T-helper 1 cell (primary cell): ENCODE measurements around the gene CD34.

Experiments used
- DNase-seq, 5 donors: peaks; one replicate each; pipeline ENCODE4 v3.0.0-alpha.2; 2012 to 2020

The CD34 gene

DNA sequence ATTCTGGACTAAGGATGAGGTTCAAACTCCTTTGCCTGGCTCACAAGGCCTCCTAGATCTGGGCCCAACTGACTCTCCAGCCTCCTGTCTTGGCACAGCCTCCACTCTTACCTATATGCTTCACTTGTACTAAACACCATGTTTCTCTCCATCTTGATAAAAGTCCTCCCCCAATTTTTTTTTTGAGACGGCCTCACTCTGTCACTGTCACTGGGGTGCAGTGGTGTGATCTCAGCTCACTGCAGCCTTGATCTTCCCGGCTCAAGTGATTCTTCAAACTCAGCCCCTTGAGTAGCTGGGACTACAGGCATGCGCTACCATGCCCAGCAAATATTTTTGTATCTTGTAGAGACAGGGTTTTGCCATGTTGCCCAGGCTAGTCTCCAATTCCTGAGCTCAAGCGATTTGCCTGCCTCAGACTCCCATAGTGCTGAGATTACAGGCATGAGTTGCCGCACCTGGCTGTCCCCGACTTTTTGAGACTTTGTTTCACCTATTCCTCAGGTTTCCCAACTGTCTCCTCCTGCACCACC is 39.7 kb downstream of the CD34 start:
- DNase-seq = no peak

DNA sequence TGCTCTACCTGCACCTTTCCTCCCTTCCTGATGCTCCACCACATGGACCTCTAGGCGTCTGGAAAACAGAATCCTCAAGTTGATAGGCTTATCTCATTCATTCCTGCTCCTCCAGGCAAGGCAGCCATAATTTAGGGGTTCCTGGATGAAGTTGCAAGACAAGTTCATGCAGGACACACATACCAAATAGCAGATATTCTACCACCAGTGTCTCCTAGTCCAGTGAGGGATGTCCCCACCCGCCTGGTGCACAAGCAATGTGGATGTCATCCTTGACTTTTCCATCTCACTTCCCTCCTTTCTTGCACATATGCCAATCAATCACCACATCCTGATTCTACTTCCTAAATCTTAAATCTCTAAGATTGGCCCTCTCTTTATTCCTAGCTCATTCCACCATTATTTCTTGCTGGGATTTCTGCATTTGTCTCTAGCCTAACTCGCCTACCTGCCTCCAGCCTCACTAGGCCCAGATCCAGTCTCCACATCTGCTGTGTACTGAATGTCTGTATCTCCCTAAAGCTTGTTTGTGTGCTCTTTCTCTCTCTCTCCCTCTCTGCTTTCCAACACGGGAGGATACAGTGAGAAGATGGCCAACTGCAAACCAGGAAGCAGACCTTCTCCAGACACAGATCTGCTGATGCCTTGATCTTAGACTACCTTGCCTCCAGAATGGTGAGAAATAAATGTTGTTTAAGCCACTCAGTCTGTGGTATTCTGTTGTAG is 40.5 kb downstream of the CD34 start:
- no peak for DNase-seq

DNA sequence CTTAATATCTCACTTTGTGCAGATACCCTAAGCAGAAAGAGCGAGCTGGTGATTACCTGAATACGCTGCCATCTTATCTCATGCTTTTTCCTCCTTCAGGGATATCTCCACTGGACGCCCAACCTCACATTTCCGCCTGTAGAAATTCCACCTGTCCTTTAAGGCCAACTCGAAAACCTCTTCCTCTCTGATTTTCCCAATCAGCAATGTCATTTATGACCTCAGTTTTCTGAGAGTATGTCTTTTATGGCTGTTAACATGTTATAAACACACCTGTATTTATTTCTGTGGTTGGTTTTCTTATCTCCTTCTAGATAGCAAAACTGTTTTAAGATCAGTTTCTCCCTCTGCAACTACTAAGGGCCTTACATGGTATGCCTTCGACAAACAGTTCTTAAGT is 41.1 kb downstream of the CD34 start:
- no peak for DNase-seq

DNA sequence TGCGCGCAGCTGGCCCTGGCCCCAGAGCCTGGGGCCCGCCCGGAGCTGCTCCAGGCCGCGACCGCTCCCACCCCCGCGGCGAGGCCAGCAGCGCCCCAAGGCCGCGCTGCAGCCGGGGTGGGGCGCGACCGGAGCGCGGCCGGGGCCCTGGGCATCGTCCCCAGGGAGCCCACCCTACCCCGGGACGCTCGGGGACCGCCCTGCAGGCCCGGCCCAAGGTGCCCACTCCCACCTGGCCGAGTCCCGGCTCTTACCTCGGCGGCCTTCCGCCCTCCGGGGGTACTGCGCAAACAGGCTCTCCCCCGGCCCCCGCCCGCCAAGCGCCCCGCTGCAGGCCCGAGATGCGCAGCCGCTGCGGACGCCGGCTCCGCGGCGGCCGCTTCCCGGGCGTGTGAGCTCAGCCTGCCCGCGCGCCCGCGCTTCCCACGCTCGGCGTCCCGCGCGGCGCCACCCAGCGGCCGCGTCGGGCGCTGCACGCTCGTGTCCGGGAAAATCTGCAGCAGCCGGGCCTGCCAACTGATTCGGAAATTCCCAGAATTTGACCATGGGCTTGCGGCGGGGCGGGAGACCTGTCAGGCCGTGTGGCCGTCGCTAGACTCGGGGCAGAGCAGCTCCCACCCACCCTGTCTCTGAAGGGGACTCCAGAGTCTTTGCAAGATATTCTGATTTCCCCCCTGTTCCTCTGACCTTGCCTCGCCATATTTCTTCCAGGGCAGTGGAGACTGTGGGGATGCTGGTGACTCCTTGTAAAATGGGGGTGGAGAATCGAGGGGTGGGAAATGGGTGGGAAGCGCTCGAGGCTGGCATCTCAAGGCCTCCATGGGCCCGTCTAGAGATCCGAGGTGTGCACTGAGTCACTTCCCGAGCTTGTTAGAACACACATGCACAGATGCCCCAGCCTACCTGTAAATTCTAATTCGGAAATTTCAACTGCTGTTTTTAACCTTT is 41.9 kb downstream of the CD34 start:
- peak; percentile 44 to 73 (median 56) for DNase-seq

DNA sequence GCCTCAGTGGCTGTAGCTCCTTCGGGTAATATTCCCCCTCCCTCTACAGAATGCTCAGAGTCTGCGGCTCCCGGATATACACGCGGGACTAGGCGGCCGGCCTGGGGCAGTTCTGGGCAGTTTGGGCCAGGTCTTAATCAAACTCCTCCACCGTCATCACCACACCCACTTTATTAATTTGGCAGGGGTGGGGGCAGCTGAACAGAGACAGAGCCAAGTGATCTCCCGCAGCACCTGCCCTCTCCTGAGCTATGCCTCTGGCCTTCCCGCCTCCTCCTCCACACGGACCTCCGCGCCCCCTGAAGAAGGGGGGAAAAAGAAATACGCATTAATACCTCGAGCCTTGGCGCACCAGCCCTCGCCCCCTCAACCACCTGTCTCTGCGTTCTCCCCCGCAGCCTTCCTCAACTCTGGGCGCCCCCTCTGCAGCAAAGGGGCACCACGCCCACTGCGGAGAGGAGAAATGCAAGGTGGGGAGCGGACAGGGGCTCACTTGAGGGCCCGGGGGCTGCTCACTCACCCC is 42.6 kb downstream of the CD34 start:
- DNase-seq = peak in 2 of 5 donors; percentile 28 to 29

DNA sequence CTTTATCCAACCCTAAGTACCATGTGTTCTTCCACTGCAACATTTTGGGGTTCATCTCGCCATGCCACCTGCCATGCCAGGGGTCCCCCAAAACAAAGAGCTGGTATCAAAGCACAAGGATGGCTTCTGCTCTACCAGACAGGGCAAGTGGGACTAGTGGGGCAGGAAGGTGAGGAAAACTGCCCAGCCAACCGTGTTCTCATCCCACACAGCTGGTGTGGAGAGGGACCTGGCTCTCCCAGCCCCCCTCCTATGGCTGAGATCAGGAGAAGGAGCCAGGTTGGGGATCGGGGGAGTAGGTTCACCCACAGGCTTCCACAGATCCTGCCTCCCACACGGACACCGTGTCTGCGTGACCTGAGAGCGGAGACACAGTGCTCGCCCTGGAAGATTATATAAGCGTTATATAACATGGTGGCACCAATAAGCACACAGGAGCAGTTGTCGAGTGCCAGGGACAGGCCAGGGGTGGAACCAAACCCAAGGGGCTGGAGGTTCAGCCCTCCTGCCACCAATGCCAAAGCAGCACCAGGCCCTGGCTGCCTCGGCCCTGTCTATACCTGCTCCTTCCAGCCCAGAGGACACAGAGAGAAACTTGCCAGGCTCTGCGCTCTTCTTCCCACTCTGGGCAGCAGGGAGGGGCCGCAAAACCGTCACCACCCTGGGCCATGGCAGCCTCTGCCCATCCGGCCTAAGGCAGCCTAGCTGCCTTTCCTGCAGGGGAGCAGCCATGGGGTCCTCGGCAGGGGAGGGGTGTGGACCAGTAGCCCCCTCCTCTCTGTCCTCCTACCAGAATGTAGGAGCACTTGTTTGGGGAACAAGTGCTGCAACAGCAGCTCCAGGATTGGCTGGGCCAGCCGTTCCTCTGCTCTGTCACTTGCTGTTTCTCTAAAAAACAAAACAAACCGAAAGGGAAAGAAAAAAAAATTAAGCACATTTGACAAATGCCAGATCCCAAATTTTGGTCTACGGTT is 43.5 kb downstream of the CD34 start:
- DNase-seq = peak in 2 of 5 donors; percentile 23 to 44

DNA sequence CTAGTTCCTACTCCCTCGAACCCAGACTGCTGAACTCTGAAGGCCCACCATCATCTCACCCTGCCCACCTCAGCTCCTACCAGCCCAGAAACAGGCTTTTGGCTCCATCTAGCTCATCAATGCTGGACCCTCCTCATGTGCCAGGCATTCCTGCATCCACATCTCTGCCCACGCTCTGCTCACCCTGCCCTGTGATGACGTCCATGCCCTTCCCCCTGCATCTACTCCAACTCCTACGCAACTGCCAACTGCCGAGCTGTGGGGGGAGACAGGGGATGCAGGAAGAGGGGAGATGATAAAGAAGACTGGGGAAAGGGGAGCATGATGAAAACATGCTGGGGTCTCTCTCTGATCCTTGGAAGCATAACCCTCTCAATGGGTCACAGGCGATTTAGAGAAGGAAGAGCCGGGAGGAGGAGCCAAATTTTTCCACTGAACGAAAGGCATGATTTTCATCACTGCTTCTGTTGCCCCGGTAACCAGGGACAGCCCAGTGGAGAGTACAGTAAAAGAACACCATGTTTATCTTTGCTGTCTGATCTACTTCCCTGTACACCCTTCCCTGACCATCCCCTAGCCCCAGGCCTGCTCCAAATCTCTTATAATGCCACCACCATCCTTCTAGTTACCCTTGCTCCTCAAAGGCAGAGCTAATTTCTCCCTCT is 44.3 kb downstream of the CD34 start:
- DNase-seq = peak in 1 of 5 donors; percentile 20

DNA sequence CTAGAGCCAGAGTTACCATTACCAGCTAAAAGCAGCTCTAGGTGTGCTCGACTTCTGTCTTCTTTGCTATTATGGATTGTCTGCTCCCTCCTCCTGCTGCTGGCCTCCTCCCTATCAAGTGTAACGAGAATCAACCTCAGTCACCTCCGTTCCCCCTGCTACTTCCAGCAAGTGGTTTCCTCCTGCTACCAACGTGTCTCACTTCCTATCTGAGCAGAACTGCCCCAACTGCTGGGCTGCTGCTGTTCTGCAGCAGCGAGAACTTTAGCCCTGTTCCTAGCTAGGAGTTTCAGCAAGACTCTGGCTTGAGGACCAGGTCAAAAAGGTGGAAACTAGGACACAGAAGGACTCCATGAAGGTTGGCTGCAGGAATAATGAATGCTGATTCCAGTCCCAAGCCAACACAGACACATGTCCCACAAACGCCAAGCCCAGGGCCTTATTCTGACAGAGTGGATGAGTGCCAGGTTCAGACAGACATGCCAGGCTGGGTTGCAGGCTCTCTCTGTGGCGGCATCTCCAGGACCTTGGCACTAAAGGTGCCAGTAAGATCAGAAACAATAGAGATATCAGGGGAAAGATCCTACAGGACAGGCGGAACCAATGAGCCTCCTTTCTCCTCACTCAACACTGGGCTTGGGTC is 46.9 kb downstream of the CD34 start:
- peak in 4 of 5 donors; percentile 23 to 83 (median 30) for DNase-seq

DNA sequence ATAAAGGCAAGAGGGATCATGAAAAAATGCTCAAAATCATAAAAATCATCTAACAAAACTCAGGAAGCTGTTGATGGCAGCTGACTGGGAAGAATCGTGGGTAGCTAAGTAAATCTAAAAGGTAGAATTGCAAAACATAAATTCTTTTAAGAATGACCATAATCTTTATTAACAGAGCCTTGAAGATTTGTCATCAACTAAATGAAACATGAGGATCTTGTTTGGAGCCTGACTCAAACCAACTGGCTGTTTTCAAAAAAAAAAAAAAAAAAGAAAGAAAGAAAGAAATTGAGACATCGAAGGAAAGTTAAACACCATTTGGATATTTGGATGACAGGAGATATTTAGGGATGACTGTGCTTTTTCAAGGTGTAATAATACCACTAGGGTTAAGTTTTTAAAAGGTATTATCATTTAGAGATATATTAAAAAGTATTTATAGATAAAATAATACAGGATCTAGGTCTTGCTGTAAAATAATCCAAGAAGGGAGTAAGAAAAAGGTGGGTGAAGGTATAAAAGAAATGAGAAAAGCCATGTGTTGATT is 48.6 kb downstream of the CD34 start:
- DNase-seq = no peak

DNA sequence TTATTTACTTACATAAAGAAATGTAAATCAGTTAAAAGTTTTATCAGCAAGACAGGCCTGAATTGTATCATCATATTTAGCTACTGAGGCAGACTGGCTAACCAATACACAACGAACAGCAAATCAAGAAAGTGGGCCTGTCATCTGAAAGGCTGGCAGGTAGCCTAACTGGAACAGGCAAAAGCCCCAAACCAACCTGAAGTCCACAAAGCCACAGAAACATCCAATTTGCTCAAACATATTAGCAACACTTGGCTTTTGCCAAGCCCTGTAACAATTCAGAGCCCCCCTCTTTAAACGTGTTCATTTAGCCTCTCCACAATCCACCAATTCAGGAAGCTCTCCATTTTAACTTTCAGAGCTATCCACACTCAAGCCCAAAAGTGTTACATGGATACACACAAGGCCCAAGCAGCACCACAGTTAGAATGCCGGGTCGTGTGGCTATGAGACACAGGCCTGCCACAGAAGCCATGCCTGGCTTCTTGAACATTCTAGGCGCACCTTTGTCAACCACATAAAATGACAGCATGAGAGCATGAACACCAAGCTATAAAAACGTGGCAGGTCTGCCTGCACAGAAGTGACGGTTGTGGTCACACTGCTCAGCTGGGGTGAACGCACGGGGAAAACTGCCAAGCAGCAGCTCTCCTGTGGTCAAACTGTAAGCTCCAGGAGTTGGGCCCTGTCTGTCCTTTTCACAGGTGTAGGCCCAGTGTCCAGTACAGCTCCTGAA is 49.3 kb downstream of the CD34 start:
- DNase-seq = peak in 3 of 5 donors; percentile 16 to 68 (median 28)

DNA sequence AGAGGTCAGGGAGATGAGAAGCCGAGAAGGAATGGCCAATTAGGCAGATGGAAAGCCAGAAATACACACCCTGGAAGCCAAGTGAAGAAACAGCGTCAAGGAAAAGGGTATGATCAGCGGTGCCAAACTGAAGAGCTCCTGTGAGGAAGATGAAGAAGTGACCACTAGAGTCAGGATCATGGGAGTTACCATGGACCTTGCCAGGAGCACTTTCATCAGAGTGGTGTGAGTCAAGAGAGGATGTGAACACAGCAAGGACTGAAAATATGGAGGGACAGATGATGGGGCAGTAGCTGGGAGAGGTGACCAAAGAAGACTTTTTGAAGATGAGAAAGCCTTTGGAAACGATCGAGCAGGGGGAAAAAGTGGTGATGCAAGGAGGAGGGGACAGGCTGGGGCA is 50.4 kb downstream of the CD34 start:
- no peak for DNase-seq

DNA sequence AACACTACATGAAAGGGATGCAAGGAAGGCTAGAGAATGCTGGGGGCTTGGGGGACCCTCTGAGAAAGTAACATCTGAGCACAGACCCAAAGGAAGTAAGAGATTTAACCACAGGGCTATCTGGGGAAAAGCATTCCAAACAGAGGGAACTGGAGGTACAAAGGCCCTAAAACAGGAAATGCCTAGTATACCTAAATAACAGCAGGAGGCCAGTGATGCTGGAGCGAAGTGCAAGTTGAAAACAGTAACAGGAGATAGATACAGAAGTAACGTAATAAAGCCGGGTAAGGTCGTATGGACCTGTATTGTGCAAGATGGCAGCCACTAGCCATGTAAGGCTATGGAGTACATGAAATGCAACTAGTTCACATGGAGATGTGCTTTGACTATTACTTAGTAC is 52.1 kb downstream of the CD34 start:
- DNase-seq = no peak

DNA sequence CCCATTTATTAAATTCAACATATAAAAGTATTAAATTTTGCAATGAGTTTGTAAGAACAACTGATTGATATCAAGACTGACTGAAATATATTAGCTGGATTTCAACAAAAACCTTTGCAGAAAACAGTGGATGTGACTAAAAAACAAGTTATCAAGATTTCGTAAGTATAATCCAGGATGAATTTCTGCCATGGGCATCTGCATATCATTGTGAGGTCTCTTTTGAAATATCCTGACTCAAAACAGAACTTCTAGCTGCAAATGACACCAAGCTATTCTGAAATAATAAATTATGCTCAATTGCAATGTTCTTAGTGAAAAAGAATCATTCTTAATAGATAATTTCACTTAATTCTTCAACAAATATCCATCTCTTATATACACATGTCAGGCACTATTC is 52.6 kb downstream of the CD34 start:
- DNase-seq = no peak

DNA sequence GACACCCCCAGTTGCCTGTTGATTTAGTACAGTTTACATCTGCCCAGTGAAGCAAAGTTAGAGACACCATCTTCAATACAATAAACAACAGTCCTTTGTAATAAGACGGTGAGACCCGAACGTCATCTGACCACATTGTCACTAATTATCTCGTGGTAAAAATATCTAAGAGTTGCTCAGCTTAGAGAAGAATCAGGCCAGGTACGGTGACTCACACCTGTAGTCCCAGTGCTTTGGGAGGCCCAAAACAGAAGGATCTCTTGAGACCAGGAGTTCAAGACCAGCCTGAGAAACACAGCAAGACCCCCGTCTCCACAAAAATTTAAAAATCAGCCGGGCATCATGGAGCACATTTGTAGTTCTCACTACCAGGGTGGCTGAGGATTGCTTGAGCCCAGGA is 53.5 kb downstream of the CD34 start:
- no peak for DNase-seq

DNA sequence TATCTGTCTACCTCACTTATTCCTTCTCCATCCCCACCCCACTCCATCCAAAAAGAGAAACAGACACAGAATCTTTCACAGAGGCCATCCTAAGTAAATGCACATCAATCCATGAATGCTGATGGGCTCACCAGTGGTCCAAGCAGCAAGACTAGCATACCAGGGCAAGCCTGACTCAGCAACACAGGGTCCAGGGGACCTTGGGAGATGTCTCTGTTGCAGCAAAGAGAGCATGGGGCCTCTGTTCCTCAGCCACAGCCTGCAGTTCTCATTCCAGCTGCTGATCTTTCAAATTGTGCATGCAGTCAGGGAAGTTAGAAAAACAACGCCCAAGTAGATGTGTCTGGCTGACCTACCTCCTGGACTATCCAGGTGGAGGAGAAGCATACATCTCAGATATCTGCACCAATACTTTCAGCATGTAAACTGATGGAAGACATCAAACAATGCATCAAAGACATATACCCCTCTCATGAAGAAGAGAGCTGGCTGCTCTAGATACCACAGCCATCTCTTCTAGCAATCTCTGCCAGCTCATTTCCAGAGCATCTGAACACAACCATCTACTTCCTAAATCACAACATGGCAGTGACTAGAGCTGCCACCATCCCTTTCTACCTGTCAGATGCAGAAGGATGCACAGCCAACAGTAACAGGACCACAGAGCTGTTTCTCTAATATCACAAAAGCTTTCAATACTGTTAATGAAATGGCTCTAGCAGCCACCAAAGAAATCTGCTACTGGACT is 54.5 kb downstream of the CD34 start:
- DNase-seq = peak in 1 of 5 donors; percentile 35

DNA sequence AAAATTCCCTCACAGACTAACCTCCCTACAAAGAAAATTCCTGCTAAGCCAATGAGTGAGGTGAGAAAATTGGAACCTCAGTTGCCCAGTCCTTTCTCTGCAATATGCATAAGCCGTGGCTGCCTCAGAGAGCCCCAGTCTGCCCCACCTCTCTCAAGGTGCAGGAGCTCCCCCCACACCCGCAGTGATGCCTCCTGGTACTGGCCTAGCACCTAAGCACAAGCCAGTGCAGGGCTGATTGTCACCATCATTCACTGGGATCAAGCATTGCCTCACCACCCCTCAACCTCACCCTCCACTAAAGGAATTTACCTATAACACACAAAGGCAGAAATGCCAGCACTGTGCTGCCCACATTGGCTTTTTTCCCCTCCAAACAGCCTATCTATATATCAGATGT is 56.9 kb downstream of the CD34 start:
- no peak for DNase-seq

DNA sequence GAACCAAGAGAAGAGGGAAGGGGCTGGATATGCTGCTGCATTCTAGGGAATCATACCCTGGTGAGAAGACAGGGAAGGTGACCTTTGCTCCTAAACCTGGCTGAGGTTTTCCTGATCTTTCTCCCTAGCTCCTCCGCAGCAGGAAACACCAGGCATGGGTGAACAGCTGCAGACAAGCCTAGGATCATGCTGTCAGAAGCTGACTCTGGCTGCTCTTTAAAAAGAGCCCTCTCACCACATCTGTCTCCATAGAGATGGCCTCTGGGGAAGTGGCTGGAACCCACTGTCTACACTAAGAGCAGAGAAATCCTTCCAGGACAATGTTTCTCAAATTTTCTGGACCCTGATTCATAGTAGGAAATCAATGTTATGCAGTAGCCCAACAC is 57.6 kb downstream of the CD34 start:
- no peak for DNase-seq

DNA sequence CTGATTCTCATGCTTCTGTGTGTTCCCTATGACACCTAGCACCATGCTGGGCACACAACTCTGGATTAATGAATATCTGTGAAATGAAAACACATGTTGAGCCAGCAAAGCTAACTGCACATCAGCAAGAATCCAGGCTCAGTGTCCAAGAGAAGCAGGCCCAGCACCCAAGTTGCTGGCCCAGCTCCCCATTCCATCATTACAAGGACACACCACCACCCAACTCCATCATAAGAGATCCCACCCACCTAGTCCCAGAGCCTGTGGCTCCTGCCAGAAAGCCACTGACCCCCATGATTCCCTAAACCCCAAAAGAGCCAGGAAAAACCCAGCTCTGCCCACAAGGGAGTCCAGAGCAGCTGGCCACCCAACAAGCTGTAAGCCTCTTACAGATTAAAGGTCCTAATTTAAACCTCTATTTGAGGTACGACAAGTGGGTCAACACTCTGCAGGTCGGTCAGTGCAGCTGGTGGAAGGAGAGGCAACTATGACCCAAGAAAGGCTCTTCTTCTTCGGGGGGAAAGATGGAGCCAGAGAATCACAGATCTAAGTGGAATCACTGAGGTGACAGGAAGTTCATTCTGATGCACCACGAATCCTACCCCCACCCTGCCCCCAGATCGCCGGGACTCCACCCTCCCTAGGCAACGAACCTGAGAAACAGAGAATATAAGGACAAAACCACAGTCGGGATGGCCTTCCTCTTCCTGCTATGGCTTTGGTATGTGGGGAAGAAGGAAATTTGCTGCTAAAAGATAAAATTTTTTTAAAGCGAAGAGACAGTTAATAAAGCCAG is 58.2 kb downstream of the CD34 start:
- DNase-seq = no peak
